GM12878 (cell line): ENCODE results near the gene AMZ2. TPM values are rescaled to one million over a fixed set of nuclear protein-coding genes. Genes with fewer than 3 reads are reported as not detected.
A peak's percentile ranks its signal among the peaks of the same experiment; 100 is the strongest.
"Not testable (repeated sequence)": the region's sequence is repeated elsewhere in the genome, so short reads cannot be mapped to it uniquely, and the experiment has no call there.

Experiments used
- ATAC-seq: fragments of 200-7000 bp; cut with Tn5 transposase; 3 replicates; pipeline ENCODE4 v1.9.1; 2020; ENCODE audit warnings: mild to moderate bottlenecking, moderate library complexity
- BruUV-seq: library from RNA; stranded (reverse); fragments of 400-500 nt; replicated peaks from 2 replicates; lab custom pipeline; 2021; lab: Mats Ljungman, UMichigan
- CTCF ChIA-PET: fragments of 300-600 bp; sonication (Branson Sonifier 250); formaldehyde crosslinking; extraction: SDS; loops from one replicate; lab custom pipeline; 2021; ENCODE audit warnings: inconsistent platforms; lab: Yijun Ruan, JAX
- POLR2A ChIA-PET: fragments of 350-600 bp; formaldehyde crosslinking; extraction: SDS; loops from one replicate; lab custom pipeline; 2021; ENCODE audit warnings: inconsistent platforms; lab: Charles Lee
- RAD21 ChIA-PET: fragments of 300-600 bp; sonication (Branson Sonifier 250); formaldehyde crosslinking; loops from one replicate; lab custom pipeline; 2023; ENCODE audit warnings: antibody characterized with exemption; ENCODE audit not compliant: unreplicated experiment; lab: Charles Lee
- SMC1A ChIA-PET: fragments of 300-600 bp; sonication (Branson Sonifier 250); formaldehyde crosslinking; loops from one replicate; lab custom pipeline; 2023; ENCODE audit not compliant: unreplicated experiment, uncharacterized antibody; lab: Charles Lee
- DNase-seq: peaks from one replicate; pipeline ENCODE4 v3.0.0-alpha.2; 2011; ENCODE audit warnings: low read depth, low spot score
- FAIRE-seq: peaks from 3 replicates; lab custom pipeline; 2011; peaks lifted over from hg19 to GRCh38; lab: Jason Lieb, UNC
- H2AFZ ChIP-seq: 2 replicates; pipeline ENCODE4 v1.6.0; 2011; ENCODE audit warnings: low read depth, low read length, control low read depth; ENCODE audit not compliant: control insufficient read depth
- H3K27ac ChIP-seq: 2 replicates; pipeline ENCODE4 v1.5.1; 2011; ENCODE audit warnings: control low read depth; ENCODE audit not compliant: control insufficient read depth, insufficient read depth
- H3K27me3 ChIP-seq, 2 experiments: replicated peaks in 1 of 2; 2 replicates each; pipeline versions ENCODE4 v1.6.0 to v1.6.1; 2011; ENCODE audit warnings: low read length in 1 of 2; ENCODE audit not compliant: control insufficient read depth in 2 of 2, insufficient read depth in 2 of 2
- H3K36me3 ChIP-seq, 2 experiments: 2 replicates each; pipeline ENCODE4 v1.5.1; 2011; ENCODE audit warnings: low read length in 1 of 2; ENCODE audit not compliant: control insufficient read depth in 2 of 2, insufficient read depth in 2 of 2
- H3K4me1 ChIP-seq: 2 replicates; pipeline ENCODE4 v1.6.1; 2011; ENCODE audit warnings: mild to moderate bottlenecking, low read length, moderate library complexity, mixed read lengths; ENCODE audit not compliant: control insufficient read depth, insufficient read depth
- H3K4me2 ChIP-seq: 2 replicates; pipeline ENCODE4 v1.6.0; 2011; ENCODE audit warnings: control low read depth; ENCODE audit not compliant: control insufficient read depth, insufficient read depth
- H3K4me3 ChIP-seq: fragments of 200-600 bp; sonication (generic); 2 replicates; pipeline ENCODE4 v1.5.1; 2016
- H3K79me2 ChIP-seq: 2 replicates; pipeline ENCODE4 v1.6.0; 2011; ENCODE audit warnings: low read length; ENCODE audit not compliant: control insufficient read depth, insufficient read depth
- H3K9ac ChIP-seq: 2 replicates; pipeline ENCODE4 v1.8.0; 2011; ENCODE audit warnings: low read length, control low read depth, mixed read lengths; ENCODE audit not compliant: control insufficient read depth, insufficient read depth
- H3K9me3 ChIP-seq: replicated peaks from 3 replicates; pipeline ENCODE4 v1.5.1; 2011; ENCODE audit warnings: mild to moderate bottlenecking, low read length; ENCODE audit not compliant: control insufficient read depth, insufficient read depth
- H4K20me1 ChIP-seq: 2 replicates; pipeline ENCODE4 v1.6.0; 2011; ENCODE audit not compliant: control insufficient read depth, insufficient read depth
- BHLHE40 ChIP-seq, 2 experiments: fragments of 450-650 bp in 1 of 2; IDR thresholded peaks; 2 replicates each; pipeline ENCODE4 v1.6.1; 2011 to 2017; ENCODE audit warnings: low read depth in 2 of 2, borderline replicate concordance in 1 of 2, improper control_type of control experiment in 1 of 2, low read length in 1 of 2, mild to moderate bottlenecking in 1 of 2
- CREM ChIP-seq: IDR thresholded peaks from 2 replicates; pipeline ENCODE4 v1.6.1; 2014; ENCODE audit warnings: antibody characterized with exemption, low read depth
- ETV6 ChIP-seq, 2 experiments: fragments of 450-650 bp in 1 of 2; IDR thresholded peaks in 1 of 2; conservative IDR thresholded peaks in 1 of 2; 2 replicates each; pipeline ENCODE4 v1.6.1; 2014; ENCODE audit warnings: antibody characterized with exemption in 1 of 2, borderline replicate concordance in 1 of 2, low read depth in 1 of 2, mild to moderate bottlenecking in 1 of 2, moderate library complexity in 1 of 2
- FOXM1 ChIP-seq: IDR thresholded peaks from 2 replicates; pipeline ENCODE4 v1.6.1; 2012; ENCODE audit warnings: low read depth, mild to moderate bottlenecking, inconsistent platforms, low read length, moderate library complexity
- GABPA ChIP-seq: IDR thresholded peaks from 2 replicates; pipeline ENCODE4 v1.6.1; 2014; ENCODE audit warnings: antibody characterized with exemption, low read depth, mild to moderate bottlenecking, inconsistent platforms
- IKZF1 ChIP-seq: fragments of 450-650 bp; conservative IDR thresholded peaks from 2 replicates; pipeline ENCODE4 v1.6.1; 2017; ENCODE audit warnings: antibody characterized with exemption, mild to moderate bottlenecking
- IKZF2 ChIP-seq, 2 experiments: fragments of 450-650 bp; IDR thresholded peaks; 2 replicates each; pipeline ENCODE4 v1.6.1; 2017; ENCODE audit warnings: mild to moderate bottlenecking in 2 of 2, moderate library complexity in 2 of 2
- PAX5 ChIP-seq: IDR thresholded peaks from 2 replicates; pipeline ENCODE4 v1.6.1; 2011; ENCODE audit warnings: low read depth, low read length, borderline replicate concordance
- POLR2A ChIP-seq: IDR thresholded peaks from 2 replicates; pipeline ENCODE4 v1.6.1; 2011; ENCODE audit warnings: low read depth, mild to moderate bottlenecking, low read length
- RUNX3 ChIP-seq: IDR thresholded peaks from 2 replicates; pipeline ENCODE4 v1.6.1; 2012; ENCODE audit warnings: low read length, inconsistent platforms
- TCF12 ChIP-seq: IDR thresholded peaks from 2 replicates; pipeline ENCODE4 v1.6.1; 2011; ENCODE audit warnings: low read depth, mild to moderate bottlenecking, low read length
- ZNF207 ChIP-seq: fragments of 450-650 bp; IDR thresholded peaks from 2 replicates; pipeline ENCODE4 v1.6.1; 2014; ENCODE audit warnings: antibody characterized with exemption, mild to moderate bottlenecking, borderline replicate concordance
- WGBS: methylation state at CpG from one replicate; pipeline ENCODE4 v1.1.6; 2016; ENCODE audit warnings: low lambda C conversion rate; ENCODE audit not compliant: insufficient replicate concordance, insufficient coverage; ENCODE audit errors: missing lambda C conversion rate; 5-methylcytosine and 5-hydroxymethylcytosine counted together
- in situ Hi-C: fragments of 300-500 bp; cut with MboI; formaldehyde crosslinking; loops from 9 replicates; pipeline ENCODE4 v1.14.3; 2018; ENCODE audit warnings: mixed read lengths
- intact Hi-C: fragments of 100-400 bp; cut with micrococcal nuclease; formaldehyde crosslinking; loops from one replicate; pipeline ENCODE4 v1.14.2; 2022; ENCODE audit not compliant: unreplicated experiment
- polyA plus RNA-seq, 11 experiments: library from polyadenylated mRNA; depleted of rRNA in 4 of 11; unstranded in 6 of 11; stranded (reverse) in 5 of 11; fragments of >200 nt; fragmentation: Nextera tagmentation in 4 of 11; fragmentation: Illumina TruSeq in 1 of 11; extraction: Ambion mirVana in 4 of 11; extraction: Trizol in 1 of 11; gene quantifications; 1 replicate in 1 of 11; 2 replicates in 10 of 11; pipeline versions ENCODE4 v1.2.1 to v1.2.3, GENCODE V29; 2011 to 2016; ENCODE audit warnings: inconsistent platforms in 2 of 11, missing spikeins in 2 of 11, low read depth in 1 of 11
- total RNA-seq, 4 experiments: library from RNA; depleted of rRNA in 3 of 4; stranded (reverse); fragments of >200 nt in 3 of 4; fragmentation: Illumina TruSeq in 1 of 4; extraction: Trizol in 1 of 4; gene quantifications; 2 replicates each; pipeline versions ENCODE4 v1.2.1 to v1.2.3, GENCODE V29; 2013 to 2021
- TF ChIP-seq, protein P1 (sequence below): fragments of 450-650 bp; IDR thresholded peaks from 2 replicates; pipeline ENCODE4 v1.6.1; 2017; ENCODE audit warnings: low read depth, mild to moderate bottlenecking, moderate library complexity
- TF ChIP-seq, protein P2 (sequence below): fragments of 450-650 bp; IDR thresholded peaks from 2 replicates; pipeline ENCODE4 v1.6.1; 2017; ENCODE audit warnings: mild to moderate bottlenecking, moderate library complexity
- TF ChIP-seq, protein P3 (sequence below): IDR thresholded peaks from 2 replicates; pipeline ENCODE4 v1.6.1; 2012; ENCODE audit warnings: low read length, inconsistent platforms

AMZ2 gene
- total and polyA plus RNA-seq, 10 of the 15 experiments (the other 5 are each of a cell fraction or from before 2014, with no cell fraction given), result 79.1 to 189 (median 126) TPM

DNA sequence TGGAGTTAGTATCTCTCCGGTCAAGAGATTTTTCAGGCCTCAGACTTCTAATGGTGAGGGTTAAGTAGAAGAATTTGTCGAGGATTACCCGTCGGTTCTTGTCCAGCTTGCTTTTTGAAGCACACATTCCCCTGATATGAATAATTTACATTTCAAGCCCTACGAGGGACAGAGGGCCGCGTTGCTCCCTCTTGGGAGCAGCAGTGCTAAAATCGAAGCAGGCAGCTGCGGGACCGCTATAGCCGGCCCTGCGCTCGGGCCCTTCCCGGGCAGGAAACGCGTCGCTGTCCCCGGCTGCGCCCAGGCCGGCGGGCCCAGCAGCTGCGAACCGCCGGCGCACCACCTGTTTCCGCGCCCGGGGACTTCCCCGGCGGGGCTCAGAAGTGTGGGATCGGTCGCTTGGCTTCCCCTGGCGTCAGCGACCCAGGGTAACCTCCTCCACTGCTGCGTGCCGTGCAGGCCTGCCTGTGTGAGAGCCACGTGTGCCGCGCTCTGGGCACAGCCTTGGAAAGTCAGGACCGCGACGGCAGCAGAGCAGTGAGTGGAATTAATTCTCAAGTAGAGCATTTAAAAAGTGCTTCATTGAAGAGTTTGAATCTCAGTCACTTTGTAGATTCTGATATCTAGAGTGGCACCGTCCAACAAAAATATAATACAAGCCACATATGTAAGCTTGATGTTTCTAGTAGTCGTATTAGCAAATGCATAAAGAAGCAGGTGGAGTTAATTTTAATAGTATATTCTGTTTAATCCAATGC lies 11.2 kb downstream of the AMZ2 start:
- POLR2A ChIA-PET, result interaction anchor here (0.6 to 1.9 kb wide), 5 partner anchors 10 to 206 kb away, joined by 4 to 19 read pairs (median 4); partner anchors contain the start of genes AMZ2 and WIPI1
- DNase-seq, H3K27me3 ChIP-seq, intact Hi-C loops, H3K4me1 ChIP-seq, H3K79me2 ChIP-seq, H3K36me3 ChIP-seq, H4K20me1 ChIP-seq, H3K4me3 ChIP-seq, in situ Hi-C loops, H3K9me3 ChIP-seq, BruUV-seq: not testable (repeated sequence)
- H2AFZ ChIP-seq, result peak overlapping the region; percentile 81
- peak overlapping the region; percentile 59 for H3K4me2 ChIP-seq
- peak overlapping the region; percentile 75 for H3K9ac ChIP-seq
- FAIRE-seq, result peak; percentile 92
- ATAC-seq, result peak; percentile 90
- H3K27ac ChIP-seq, result peak overlapping the region; percentile 83
- RAD21 ChIA-PET, result interaction anchor here (0.9 to 2.2 kb wide), 11 partner anchors 11 to 203 kb away, joined by 3 to 15 read pairs (median 4); partner anchors contain the start of genes AMZ2 and WIPI1
- CTCF ChIA-PET, result interaction anchor here (0.9 to 9.8 kb wide), 8 partner anchors 9 to 202 kb away, joined by 4 to 119 read pairs (median 10); partner anchors contain the start of gene WIPI1
- SMC1A ChIA-PET, result interaction anchor here (1.3 to 9.7 kb wide), 10 partner anchors 10 to 204 kb away, joined by 3 to 163 read pairs (median 6); partner anchors contain the start of genes AMZ2 and WIPI1
- 3% methylated on average over 34 of the region's 44 CpGs for WGBS
- TF ChIP-seq POLR2A, result peak; percentile 24; the same call in 1 of the 2 replicates
- peak; percentile 97 for TF ChIP-seq TCF12
- TF ChIP-seq FOXM1, result 0 out of 2 replicates have a peak, but pooled peaks have one; percentile 38
- TF ChIP-seq, protein P1, sequence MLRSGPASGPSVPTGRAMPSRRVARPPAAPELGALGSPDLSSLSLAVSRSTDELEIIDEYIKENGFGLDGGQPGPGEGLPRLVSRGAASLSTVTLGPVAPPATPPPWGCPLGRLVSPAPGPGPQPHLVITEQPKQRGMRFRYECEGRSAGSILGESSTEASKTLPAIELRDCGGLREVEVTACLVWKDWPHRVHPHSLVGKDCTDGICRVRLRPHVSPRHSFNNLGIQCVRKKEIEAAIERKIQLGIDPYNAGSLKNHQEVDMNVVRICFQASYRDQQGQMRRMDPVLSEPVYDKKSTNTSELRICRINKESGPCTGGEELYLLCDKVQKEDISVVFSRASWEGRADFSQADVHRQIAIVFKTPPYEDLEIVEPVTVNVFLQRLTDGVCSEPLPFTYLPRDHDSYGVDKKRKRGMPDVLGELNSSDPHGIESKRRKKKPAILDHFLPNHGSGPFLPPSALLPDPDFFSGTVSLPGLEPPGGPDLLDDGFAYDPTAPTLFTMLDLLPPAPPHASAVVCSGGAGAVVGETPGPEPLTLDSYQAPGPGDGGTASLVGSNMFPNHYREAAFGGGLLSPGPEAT, result 0 out of 2 replicates have a peak, but pooled peaks have one; percentile 42
- peak; percentile 52 to 86; a peak in 3 of 4 replicates for TF ChIP-seq BHLHE40 (IDR thresholded peaks at IDR 0.05; ENCODE audit: borderline replicate concordance in 1 of 2, low read depth in 2 of 2, low read length in 1 of 2)
- peak; percentile 41 for TF ChIP-seq RUNX3
- TF ChIP-seq, protein P2, sequence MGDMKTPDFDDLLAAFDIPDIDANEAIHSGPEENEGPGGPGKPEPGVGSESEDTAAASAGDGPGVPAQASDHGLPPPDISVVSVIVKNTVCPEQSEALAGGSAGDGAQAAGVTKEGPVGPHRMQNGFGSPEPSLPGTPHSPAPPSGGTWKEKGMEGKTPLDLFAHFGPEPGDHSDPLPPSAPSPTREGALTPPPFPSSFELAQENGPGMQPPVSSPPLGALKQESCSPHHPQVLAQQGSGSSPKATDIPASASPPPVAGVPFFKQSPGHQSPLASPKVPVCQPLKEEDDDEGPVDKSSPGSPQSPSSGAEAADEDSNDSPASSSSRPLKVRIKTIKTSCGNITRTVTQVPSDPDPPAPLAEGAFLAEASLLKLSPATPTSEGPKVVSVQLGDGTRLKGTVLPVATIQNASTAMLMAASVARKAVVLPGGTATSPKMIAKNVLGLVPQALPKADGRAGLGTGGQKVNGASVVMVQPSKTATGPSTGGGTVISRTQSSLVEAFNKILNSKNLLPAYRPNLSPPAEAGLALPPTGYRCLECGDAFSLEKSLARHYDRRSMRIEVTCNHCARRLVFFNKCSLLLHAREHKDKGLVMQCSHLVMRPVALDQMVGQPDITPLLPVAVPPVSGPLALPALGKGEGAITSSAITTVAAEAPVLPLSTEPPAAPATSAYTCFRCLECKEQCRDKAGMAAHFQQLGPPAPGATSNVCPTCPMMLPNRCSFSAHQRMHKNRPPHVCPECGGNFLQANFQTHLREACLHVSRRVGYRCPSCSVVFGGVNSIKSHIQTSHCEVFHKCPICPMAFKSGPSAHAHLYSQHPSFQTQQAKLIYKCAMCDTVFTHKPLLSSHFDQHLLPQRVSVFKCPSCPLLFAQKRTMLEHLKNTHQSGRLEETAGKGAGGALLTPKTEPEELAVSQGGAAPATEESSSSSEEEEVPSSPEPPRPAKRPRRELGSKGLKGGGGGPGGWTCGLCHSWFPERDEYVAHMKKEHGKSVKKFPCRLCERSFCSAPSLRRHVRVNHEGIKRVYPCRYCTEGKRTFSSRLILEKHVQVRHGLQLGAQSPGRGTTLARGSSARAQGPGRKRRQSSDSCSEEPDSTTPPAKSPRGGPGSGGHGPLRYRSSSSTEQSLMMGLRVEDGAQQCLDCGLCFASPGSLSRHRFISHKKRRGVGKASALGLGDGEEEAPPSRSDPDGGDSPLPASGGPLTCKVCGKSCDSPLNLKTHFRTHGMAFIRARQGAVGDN, result peak; percentile 91
- TF ChIP-seq GABPA, result peak; percentile 48; the same call in 1 of the 2 replicates
- TF ChIP-seq, protein P3, sequence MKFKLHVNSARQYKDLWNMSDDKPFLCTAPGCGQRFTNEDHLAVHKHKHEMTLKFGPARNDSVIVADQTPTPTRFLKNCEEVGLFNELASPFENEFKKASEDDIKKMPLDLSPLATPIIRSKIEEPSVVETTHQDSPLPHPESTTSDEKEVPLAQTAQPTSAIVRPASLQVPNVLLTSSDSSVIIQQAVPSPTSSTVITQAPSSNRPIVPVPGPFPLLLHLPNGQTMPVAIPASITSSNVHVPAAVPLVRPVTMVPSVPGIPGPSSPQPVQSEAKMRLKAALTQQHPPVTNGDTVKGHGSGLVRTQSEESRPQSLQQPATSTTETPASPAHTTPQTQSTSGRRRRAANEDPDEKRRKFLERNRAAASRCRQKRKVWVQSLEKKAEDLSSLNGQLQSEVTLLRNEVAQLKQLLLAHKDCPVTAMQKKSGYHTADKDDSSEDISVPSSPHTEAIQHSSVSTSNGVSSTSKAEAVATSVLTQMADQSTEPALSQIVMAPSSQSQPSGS, result 0 out of 2 replicates have a peak, but pooled peaks have one; percentile 34
- TF ChIP-seq CREM, result peak; percentile 42
- TF ChIP-seq PAX5, result peak; percentile 57; the same call in 1 of the 2 replicates
- peak; percentile 40; the same call in 1 of the 2 replicates for TF ChIP-seq ZNF207
- peak; percentile 22 to 49; a peak in 2 of 4 replicates for TF ChIP-seq IKZF2 (IDR thresholded peaks at IDR 0.05)
- peak; percentile 48; the same call in 1 of the 2 replicates for TF ChIP-seq IKZF1
- peak in 1 of 2 experiments; percentile 49; a peak in 1 of 4 replicates for TF ChIP-seq ETV6 (conservative IDR thresholded peaks at IDR 0.05 in 1 of 2, IDR thresholded peaks at IDR 0.05 in 1 of 2; ENCODE audit: borderline replicate concordance in 1 of 2, low read depth in 1 of 2)
